ENCODE measurements around the gene HSPA5. TPM values are rescaled to one million over a fixed set of nuclear protein-coding genes. Genes with fewer than 3 reads are reported as not detected.

Gene HSPA5
- total RNA-seq, 6 donors from 2014 or later, result 46.1 to 318 (median 183) TPM

DNA sequence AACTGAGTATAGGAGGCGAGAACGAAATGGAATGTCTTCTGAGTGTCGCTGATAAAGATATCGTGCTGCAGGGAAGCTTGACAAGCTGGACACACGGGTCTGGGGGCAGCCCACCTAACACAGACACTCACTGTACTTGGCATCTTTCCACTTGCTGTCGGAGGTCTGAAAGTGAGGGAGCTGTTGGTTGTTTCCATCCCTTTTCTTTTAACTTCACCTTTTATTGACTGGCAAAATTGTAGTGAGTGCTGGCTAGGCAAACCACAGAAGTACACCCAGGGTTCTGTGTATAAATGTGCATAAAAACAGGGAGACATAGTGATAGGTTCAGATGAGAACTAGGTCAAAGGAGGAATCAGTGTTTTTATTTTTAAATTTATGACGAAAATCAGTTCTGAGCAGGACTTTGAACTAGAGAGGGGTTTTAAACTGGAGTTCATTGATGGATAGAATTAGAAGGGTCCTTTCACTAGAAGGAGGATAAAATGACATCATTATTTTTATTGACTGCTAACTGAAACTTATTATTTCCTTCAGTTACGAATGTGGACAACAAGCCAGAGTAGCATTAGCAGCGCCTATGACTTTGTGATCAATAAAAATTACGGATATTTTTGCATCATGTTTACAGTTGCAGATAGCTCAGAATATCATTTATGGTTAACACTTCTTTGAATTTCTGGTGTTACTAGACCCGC is 21.3 kb upstream of the HSPA5 start:
- no peaks in the 10 kb centered on the region for H3K27me3 ChIP-seq
- peak overlapping the region; percentile 84 to 91 (median 88) for H3K27ac ChIP-seq
- WGBS, 2 donors, result 18 to 21% methylated on average over 11 of the region's 11 CpGs
- H3K36me3 ChIP-seq, result peaks cover 0 to 24% (median 0%) of the 10 kb centered on the region in 4 donors
- DNase-seq (no peak), ATAC-seq (ENCODE audit: low FRiP score in 2 of 2) (no peak)
- no peak for TF ChIP-seq POLR2AphosphoS5 (IDR thresholded peaks at IDR 0.05)
- no peak for TF ChIP-seq POLR2A (IDR thresholded peaks at IDR 0.05)
- no peak for TF ChIP-seq CTCF (IDR thresholded peaks at IDR 0.05)
- TF ChIP-seq EP300 (IDR thresholded peaks at IDR 0.05), result no peak
- no peaks in the 10 kb centered on the region for H3K9me3 ChIP-seq
- H3K4me3 ChIP-seq, result peak overlapping the region; percentile 56 to 99 (median 96)
- peaks cover 20 to 31% (median 30%) of the 10 kb centered on the region in 4 donors for H3K4me1 ChIP-seq

GRCh38 chr9:125261501-125262293 is 20.6 kb upstream of the HSPA5 start, which contains the start of gene GAPVD1:
GAPVD1 (plus strand) TSS chr9:125261826; CDS start chr9:125298922, 37,096 bp downstream.
- peaks cover 20 to 31% (median 30%) of the 10 kb centered on the region in 4 donors for H3K4me1 ChIP-seq
- WGBS, 2 donors, result 3 to 10% methylated on average over 20 to 39 of the region's 72 CpGs

DNA sequence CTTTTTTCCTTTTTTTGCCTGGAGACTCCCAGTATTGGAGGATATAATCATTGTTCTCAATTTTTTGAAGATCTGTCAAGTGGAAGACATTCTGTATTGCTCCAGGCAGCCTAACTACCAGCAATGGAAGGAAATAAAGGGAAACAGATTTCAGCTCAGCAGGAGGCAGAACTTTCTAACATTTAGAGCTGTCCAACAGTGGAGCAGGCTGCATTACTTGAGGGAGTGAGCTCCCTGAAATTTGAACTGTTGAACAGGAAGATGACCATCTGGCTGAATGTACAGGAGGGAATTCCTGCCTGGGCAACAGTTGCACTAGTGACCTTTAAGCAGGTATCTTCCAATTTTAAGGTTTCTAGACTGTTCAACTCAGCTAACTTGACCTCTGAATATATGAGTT is 19.4 kb upstream of the HSPA5 start:
- Histone ChIP-seq H3K9me3 (no peaks in the 10 kb centered on the region), H3K4me1 (peaks cover 20 to 31% (median 30%) of the 10 kb centered on the region in 4 donors), H3K27me3 (no peaks in the 10 kb centered on the region), H3K36me3 (peaks cover 0 to 10% (median 0%) of the 10 kb centered on the region in 4 donors), H3K4me3 (no peak overlapping the region), H3K27ac (peak overlapping the region; percentile 84 to 91 (median 88))
- ATAC-seq (ENCODE audit: low FRiP score in 2 of 2) (no peak), DNase-seq (no peak)
- TF ChIP-seq CTCF (IDR thresholded peaks at IDR 0.05), result no peak
- TF ChIP-seq POLR2A (IDR thresholded peaks at IDR 0.05), result no peak
- TF ChIP-seq POLR2AphosphoS5 (IDR thresholded peaks at IDR 0.05), result no peak
- no peak for TF ChIP-seq EP300 (IDR thresholded peaks at IDR 0.05)

More at GRCh38 chr9:125261501-125262293, 20.6 kb upstream of the HSPA5 start, which contains the start of gene GAPVD1:
- peak within 1 kb of the TSS; percentile 56 to 99 (median 96) for H3K4me3 ChIP-seq
- H3K27me3 ChIP-seq, result no peaks in the 10 kb centered on the region
- peak within 1 kb of the TSS; percentile 84 to 91 (median 88) for H3K27ac ChIP-seq
- no peaks in the 10 kb centered on the region for H3K9me3 ChIP-seq
- ATAC-seq (ENCODE audit: low FRiP score in 2 of 2), result peak; percentile 98 to 100
- H3K36me3 ChIP-seq, result peaks cover 0 to 16% (median 0%) of the 10 kb centered on the region in 4 donors
- peak; percentile 92 to 99 for DNase-seq
- no peak for TF ChIP-seq EP300 (IDR thresholded peaks at IDR 0.05)
- TF ChIP-seq POLR2A (IDR thresholded peaks at IDR 0.05), result peak in 3 of 4 donors; percentile 61 to 88 (median 83)
- TF ChIP-seq CTCF (IDR thresholded peaks at IDR 0.05), result peak in 5 of 6 experiments; percentile 53 to 81 (median 72)
- TF ChIP-seq POLR2AphosphoS5 (IDR thresholded peaks at IDR 0.05), result peak; percentile 78 to 85

GRCh38 chr9:125258832-125259534 is 17.8 kb upstream of the HSPA5 start:
- Histone ChIP-seq H3K27ac (peak overlapping the region; percentile 39 to 91 (median 57)), H3K9me3 (no peaks in the 10 kb centered on the region), H3K27me3 (no peaks in the 10 kb centered on the region), H3K36me3 (peaks cover 0 to 5% (median 0%) of the 10 kb centered on the region in 4 donors), H3K4me1 (peaks cover 17 to 22% (median 20%) of the 10 kb centered on the region in 4 donors), H3K4me3 (no peak overlapping the region)
- ATAC-seq (ENCODE audit: low FRiP score in 2 of 2) (peak in 1 of 2 donors; percentile 8), DNase-seq (peak in 1 of 2 donors; percentile 45)
- WGBS, 2 donors, result 45 to 61% methylated on average over 2 of the region's 2 CpGs
- TF ChIP-seq CTCF (IDR thresholded peaks at IDR 0.05) (no peak), POLR2AphosphoS5 (IDR thresholded peaks at IDR 0.05) (no peak), EP300 (IDR thresholded peaks at IDR 0.05) (no peak), POLR2A (IDR thresholded peaks at IDR 0.05) (no peak)
